ENCODE measurements around the gene ID3.
"Not testable (repeated sequence)": the region's sequence is repeated elsewhere in the genome, so short reads cannot be mapped to it uniquely, and the experiment has no call there.

Gene ID3

GRCh38 chr1:23588749-23589548, 29.6 kb upstream of the ID3 start:
- no peak for DNase-seq

DNA sequence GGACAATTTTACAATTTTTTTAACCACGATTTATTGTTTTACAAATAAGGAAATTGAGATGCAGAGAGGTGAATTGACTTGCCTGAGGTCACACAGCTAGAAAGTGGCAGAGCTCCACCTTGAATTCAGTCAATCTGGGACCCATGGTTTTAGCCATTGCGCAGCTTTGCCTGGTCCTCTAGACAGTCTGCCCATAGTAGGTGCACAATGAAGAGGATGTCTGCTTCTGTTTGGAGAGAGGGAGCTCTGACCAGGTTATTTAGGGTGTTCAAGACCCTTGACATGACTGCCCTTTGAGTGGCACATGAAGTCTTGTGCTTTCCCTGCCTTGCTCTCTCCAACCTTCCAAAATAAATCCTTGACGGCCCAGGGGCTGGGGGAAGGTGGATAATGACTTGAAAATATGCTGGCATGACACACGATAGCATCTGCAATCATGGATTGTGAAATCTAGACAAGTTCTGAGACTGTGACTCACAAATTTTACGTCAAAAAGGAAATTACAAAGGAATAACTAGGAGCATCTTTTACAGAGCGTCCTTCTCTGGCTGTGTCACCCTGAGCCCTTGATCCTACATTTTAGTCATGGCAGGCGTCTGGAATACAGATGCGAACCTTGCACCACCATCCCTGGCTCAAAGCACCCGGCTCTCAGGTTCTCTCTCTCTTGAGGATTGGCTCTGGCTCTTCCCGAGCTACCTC, 26.2 kb upstream of the ID3 start:
- DNase-seq = no peak

DNA sequence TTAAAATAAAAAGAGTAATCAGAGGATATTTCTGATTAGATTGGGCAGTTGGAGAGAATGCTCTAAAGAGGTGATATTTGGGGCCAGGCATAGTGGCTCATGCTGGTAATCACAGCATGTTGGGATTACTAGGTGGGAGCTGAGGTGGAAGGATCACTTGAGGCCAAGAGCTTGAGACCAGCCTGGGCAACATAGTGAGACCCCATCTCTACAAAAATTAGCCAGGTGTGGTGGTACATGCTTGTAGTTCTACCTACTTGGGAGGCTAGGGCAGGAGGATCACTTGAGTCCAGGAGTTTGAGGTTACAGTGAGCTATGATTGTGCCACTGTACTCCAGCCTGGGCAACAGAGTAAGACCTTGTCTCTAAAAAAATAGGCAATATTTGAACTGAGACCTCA, 24.4 kb upstream of the ID3 start:
- not testable (repeated sequence) for DNase-seq

- no peak for DNase-seq
Measured at GRCh38 chr1:23582820-23583219, 23.5 kb upstream of the ID3 start.

DNA sequence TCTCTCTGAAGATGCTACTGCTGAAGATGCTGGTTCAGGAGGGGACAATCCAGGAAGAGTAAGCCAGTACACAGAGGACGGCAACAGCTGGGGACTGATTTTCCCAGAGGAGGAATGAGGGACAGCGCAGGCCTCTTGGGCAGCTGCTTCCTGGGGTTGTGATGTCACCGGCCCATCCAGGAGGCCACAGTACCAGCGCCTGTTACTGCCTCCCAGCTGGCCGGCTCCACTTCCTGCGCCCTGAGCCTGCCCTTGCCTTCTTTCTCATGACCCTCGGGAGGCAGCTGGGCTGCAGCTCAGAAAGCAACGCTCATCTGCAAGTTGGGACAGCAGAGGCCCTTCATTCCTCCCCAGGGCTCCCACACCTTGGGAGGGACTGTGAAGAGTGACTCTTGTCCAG, 21.9 kb upstream of the ID3 start:
- no peak for DNase-seq

DNA sequence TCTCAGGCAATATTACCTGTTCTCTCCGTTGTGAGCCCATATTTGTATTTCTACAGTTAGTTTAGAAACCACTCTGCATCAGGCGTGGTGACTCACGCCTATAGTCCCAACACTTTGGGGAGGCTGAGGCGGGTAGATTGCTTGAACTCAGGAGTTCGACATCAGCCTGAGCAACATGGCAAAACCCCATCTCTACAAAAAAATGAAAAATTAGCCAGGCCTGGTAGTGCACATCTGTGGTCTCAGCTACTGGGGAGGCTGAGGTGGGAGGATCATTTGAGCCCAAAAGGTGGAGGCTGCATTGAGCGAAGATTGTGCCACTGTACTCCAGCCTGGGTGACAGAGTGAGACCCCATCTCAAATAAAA, 19.7 kb upstream of the ID3 start:
- DNase-seq = no peak

GRCh38 chr1:23578311-23578996, 19.2 kb upstream of the ID3 start:
- DNase-seq = no peak

DNA sequence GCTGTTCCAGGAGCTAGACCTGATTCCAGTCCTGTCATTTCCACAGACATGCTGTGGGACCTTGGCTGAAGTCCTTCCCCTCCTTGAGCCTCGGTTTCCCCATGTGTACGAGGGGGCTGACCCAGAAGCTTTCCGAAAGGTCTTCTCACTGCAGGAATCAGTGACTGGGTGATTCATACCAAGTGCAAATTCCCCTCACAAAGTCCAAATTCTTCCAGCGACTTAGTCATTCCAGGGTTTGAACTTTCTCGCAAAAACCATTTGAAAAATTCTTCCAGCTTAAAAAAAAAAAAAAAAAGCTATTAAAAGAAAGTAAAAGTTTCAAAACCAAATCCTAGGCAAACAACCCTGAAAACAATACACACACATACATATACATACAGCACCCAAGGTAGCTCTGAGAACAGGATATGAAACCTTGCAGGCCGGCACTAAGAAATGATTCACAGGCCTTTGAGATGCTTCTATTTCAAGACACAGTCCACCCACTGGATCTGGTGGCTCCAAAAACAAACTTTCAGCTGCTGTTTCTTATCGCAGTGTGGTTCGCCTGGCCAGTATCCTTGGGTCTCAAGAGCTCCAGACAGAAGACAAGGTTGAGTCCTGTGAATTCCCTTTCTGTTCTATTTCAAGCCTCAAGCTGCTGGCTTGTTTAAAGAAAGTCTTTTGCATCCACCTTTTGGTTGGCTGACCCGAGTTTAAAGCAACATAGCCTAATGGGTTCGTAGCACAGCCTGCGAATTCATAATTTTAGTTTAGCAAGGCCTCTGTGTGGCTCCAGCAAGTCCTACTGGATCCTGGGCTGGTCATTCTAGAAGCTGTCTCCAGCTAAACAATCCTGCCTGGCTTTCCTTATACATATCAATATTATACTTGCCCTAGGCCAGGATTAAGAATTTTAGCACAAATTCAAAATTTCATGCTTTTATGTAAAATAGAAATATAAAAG, 18.0 kb upstream of the ID3 start:
- DNase-seq = no peak

DNA sequence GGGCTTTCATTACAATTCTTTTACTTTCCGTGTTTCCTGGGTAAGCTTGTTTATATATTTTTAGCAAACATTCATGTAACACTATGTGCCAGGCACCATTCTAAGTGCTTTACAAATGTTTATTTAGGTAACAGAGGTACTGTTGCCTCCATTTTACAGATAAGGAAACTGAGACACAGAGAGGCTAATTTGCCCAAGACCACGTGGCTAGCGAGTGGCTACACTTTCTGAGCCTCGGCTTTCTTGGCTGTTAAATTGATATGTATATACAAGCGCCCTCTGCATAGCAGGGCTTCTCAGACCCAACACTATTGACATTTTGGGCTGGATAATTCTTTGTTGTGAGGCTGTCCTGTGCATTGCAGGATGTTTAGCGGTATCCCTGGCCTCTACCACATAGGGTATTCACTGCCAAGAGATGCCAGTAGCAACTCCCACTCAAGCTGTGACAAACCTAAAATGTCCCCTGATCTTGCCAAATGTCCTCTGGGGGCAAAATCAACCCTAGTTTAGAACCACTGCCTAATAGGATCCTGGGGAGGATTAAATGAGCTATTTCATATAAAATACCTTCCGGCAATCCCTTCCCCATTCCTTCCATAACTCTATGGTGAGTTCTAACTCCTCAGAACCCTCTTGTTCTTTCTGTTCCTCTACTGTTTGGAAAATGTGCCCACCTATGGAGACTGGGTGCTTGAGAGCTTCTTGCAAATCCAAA, 17.2 kb upstream of the ID3 start:
- DNase-seq = no peak

GRCh38 chr1:23575226-23575810, 16.0 kb upstream of the ID3 start:
- no peak for DNase-seq

- DNase-seq = no peak
Measured at GRCh38 chr1:23574265-23574754, 15.0 kb upstream of the ID3 start.

DNA sequence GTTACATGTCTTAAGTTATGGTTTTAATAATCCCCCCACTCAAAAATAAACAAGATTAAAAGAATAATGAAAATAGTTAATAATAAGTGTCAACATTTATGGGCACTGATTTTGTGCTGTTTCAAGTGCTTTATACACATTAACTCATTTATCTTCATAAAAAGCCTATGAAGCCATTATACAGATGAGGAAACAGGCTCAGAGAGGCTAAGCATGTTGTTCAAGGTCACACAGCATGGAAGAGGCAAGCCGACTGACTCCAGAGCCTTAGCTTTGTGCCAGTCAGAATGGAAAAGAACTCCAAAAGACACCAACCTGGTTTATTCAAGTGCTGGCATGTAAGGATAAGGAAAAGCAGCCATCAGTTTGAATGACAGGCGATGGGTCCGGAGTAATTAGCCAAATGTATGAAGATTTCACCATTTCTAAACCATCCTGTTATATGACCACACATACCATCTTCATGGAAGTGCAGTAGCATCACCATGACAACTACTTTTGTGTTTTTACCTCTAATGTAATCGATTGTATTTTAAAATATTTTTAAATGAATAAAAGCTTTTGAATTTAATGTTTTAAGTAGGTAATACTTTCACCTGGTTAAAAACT, 14.4 kb upstream of the ID3 start:
- no peak for DNase-seq

DNA sequence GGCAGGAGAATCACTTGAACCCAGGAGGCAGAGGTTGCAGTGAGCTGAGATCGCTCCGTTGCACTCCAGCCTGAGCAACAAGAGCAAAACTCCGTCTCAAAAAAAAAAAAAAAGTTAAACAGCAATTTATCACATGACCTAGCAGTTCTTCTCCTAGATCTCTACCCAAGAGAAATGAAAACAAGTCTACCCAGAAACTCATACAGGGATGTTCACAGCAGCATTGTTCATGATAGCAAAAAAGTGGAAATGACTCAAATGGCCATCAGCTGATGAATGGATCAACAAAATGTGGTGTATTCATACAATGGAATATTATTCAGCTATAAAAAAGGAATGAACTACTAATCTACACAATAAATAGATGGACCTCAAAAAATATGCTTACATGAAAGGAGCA, 12.2 kb upstream of the ID3 start:
- no peak for DNase-seq

DNA sequence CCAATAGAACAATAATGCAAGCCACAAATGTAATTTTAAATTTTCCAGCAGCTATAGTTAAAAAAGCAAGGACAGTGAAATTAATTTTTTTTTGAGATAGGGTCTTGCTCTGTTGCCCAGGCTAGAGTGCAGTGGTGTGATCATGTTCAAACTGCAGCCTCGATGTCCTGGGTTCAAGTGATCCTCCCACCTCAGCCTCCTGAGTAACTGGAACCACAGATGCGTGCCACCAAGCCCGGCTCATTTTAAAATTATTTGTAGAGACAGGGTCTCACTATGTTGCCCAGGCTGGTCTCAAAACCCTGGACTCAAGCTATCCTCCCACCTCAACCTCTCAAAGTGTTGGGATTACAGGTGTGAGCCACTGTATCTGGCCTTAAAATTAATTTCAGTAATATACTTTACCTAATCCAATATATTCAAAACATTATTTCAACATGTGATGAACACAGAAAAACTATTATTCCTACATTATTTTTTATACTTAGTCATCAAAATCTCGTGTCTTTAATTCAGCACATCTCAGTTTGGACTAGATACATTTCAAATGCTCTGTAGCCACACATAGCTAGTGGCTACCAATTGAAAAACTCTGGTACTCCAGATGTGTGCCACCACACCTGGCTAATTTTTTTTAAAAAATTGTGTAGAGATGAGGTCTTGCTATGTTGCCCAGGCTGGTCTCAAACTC, 10.8 kb upstream of the ID3 start:
- DNase-seq = no peak

DNA sequence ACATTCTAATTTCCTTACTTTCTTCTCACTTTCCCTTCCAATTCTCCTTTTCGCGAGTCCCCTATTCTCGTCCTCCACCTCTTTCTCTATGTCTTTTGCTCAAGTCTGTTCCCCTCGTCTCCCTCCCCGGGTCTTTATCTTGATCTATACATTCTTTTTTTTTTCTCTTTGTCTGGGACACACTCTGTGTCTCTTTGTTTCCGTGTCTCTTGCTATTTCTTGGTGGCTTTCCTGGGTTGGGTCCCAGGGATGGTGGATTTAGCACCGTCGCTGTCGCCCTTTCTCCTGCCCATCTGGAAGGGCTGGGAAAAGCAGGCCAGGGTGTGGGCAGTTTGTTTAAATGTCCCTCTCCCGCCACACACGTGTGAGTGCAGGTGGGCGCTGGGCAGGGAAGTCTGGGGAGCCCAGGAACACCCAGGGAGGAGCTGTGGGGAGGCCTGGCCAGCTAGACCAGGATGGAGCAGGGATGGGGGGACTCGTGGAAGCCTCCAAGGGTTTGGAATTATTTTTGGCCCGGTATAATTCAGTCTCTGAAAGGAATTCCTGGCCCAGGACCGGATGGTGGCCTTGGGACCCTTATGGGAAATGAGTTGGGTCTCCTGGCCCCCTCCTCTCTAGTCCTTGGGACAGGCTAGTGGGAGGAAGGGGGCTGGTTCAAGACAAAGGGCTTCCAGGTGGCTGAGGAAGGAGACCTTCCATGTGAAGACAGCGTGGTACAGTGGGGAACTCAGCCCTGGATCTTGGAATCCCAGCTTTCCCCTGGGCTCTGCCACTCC, 9.5 kb upstream of the ID3 start:
- no peak for DNase-seq

DNA sequence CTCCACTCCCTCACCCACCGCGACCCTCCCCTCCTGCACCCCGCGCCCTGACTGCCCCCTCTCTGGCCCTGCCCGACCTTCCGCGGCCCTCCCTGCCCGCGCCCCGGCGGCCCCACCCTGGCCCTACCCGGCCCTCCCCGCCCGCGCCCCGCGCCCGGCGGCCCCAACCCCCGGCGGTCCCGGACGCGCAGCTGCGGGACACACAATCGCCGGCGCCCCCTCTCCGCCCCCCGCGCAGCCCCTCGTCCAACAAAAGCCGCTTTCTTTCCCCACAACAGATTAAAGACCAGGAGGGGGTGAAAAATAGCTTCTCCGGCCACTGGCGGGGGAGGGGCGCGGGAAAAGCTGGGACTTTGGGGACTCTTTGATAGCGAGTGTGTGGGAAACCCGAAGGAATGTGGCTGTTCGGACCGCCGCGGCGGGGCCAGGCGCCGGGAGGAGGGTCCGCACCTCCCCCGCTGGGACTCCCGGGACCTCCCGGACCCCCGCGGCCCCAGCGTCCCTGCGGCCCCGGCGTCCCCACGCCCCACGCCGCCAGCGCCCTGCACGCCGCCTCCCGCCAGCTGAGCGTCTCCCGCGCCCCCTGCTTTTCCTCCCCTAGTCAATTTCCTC, 8.8 kb upstream of the ID3 start:
- DNase-seq = no peak

GRCh38 chr1:23567629-23567995, 8.3 kb upstream of the ID3 start:
- no peak for DNase-seq

DNA sequence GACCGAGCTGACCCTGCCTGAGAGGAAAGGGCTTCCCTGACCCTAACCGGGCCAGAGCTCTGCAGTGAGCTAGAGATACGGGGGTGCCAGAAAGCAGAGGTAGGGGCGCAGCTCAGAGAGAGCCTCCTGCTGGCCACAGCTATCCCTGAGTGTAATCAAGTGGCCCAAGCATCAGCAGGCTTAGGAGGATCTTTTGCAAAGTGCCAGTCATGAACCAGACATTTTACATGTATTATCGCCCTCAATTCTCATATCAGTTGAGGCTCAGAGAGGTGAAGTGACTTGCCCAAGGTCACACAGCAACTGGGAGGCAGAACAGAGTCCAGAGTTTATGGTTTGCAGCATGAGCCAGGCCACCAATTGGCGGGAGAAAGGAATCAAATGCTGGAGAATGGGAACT, 7.0 kb upstream of the ID3 start:
- DNase-seq = no peak

DNA sequence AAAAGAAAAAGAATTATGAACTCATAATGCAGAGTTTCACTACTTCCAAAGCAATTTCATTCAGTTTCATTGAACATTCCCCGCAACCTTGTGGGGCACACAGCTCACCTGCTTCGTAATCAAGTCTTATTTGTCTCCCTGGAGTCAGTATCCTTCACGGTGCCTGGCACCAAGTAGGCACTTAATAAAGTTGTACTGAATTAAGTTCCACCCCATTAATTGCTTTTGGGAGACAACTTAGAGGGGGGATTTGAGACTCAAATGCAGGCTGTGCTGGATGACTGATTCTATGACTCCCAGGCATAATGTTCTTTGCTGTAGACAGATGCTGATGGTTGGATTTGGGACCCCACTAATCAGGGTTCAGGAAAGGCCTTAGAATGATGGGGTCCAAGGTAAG, 6.5 kb upstream of the ID3 start:
- DNase-seq = no peak
